AG04450 (cell line): ENCODE measurements around the gene ZMYND11. TPM values are rescaled to one million over a fixed set of nuclear protein-coding genes. Genes with fewer than 3 reads are reported as not detected.
A peak's percentile ranks its signal among the peaks of the same experiment; 100 is the strongest.

Experiments used
- CTCF ChIA-PET: fragments of 300-600, 350-600 bp; formaldehyde crosslinking; extraction: SDS; loops from one replicate; lab custom pipeline; 2022; ENCODE audit warnings: antibody characterized with exemption, inconsistent platforms; lab: Charles Lee
- POLR2A ChIA-PET: fragments of 350-600 bp; formaldehyde crosslinking; extraction: SDS; loops from one replicate; lab custom pipeline; 2021; ENCODE audit warnings: antibody characterized with exemption, inconsistent platforms; lab: Yijun Ruan, JAX
- DNase-seq: peaks from one replicate; pipeline ENCODE4 v3.0.0-alpha.2; 2011; ENCODE audit warnings: low read depth, low spot score
- H3K27ac ChIP-seq: one replicate; pipeline ENCODE4 v1.5.1; 2012; ENCODE audit warnings: low read depth, low read length, control low read depth
- H3K27me3 ChIP-seq: one replicate; pipeline ENCODE4 v1.6.0; 2012; ENCODE audit warnings: low read length; ENCODE audit not compliant: control insufficient read depth, insufficient read depth
- H3K4me3 ChIP-seq: 2 replicates; pipeline ENCODE4 v1.5.1; 2011; ENCODE audit warnings: mild to moderate bottlenecking, low read depth, low read length, control low read depth
- H3K9me3 ChIP-seq: 2 replicates; pipeline ENCODE4 v1.5.1; 2012; ENCODE audit warnings: low read length; ENCODE audit not compliant: control insufficient read depth, insufficient read depth
- CTCF ChIP-seq: IDR thresholded peaks from 2 replicates; pipeline ENCODE4 v1.5.1; 2011; ENCODE audit warnings: low read depth, low read length, control low read depth, inconsistent platforms
- polyA plus RNA-seq: library from polyadenylated mRNA; depleted of rRNA; stranded (reverse); fragments of >200 nt; gene quantifications from 2 replicates; pipeline ENCODE4 v1.2.3, GENCODE V29; 2011

Gene ZMYND11
- polyA plus RNA-seq, 1 experiment = 76.0 TPM

- H3K9me3 ChIP-seq = no peaks in the 10 kb centered on the region
- POLR2A ChIA-PET = no interaction called here
Observed at GRCh38 chr10:167383-167782, 32.1 kb downstream of the ZMYND11 start.

GRCh38 chr10:173741-174140, 38.5 kb downstream of the ZMYND11 start:
- H3K27me3 ChIP-seq = no peaks in the 10 kb centered on the region
- no peak overlapping the region for H3K27ac ChIP-seq
- H3K9me3 ChIP-seq = no peaks in the 10 kb centered on the region
- ChIA-PET POLR2A (no interaction called here), CTCF (no interaction called here)
- no peak overlapping the region for H3K4me3 ChIP-seq
- DNase-seq = no peak
- no peak for TF ChIP-seq CTCF

More at GRCh38 chr10:167383-167782, 32.1 kb downstream of the ZMYND11 start:
- H3K27me3 ChIP-seq = no peaks in the 10 kb centered on the region
- no peak overlapping the region for H3K4me3 ChIP-seq
- H3K27ac ChIP-seq = no peak overlapping the region
- CTCF ChIA-PET = no interaction called here
- no peak for DNase-seq
- TF ChIP-seq CTCF = no peak

- Histone ChIP-seq H3K4me3 (no peak overlapping the region), H3K27me3 (no peaks in the 10 kb centered on the region), H3K9me3 (no peaks in the 10 kb centered on the region), H3K27ac (no peak overlapping the region)
- CTCF ChIA-PET = no interaction called here
- POLR2A ChIA-PET = no interaction called here
- no peak for TF ChIP-seq CTCF
- no peak for DNase-seq
Observed at GRCh38 chr10:176677-177076, 41.4 kb downstream of the ZMYND11 start.

GRCh38 chr10:178208-178607, 43.0 kb downstream of the ZMYND11 start:
- ChIA-PET CTCF (no interaction called here), POLR2A (no interaction called here)

GRCh38 chr10:178723-179122, 43.5 kb downstream of the ZMYND11 start:
- no peak for TF ChIP-seq CTCF
- POLR2A ChIA-PET = no interaction called here
- DNase-seq = no peak
- Histone ChIP-seq H3K27ac (no peak overlapping the region), H3K27me3 (no peaks in the 10 kb centered on the region), H3K4me3 (no peak overlapping the region), H3K9me3 (peaks cover 2% of the 10 kb centered on the region; the same call in 1 of the 2 replicates)
- CTCF ChIA-PET = no interaction called here

More at GRCh38 chr10:178208-178607, 43.0 kb downstream of the ZMYND11 start:
- Histone ChIP-seq H3K9me3 (no peaks in the 10 kb centered on the region), H3K27me3 (no peaks in the 10 kb centered on the region), H3K4me3 (no peak overlapping the region), H3K27ac (no peak overlapping the region)
- peak; percentile 49 for TF ChIP-seq CTCF
- no peak for DNase-seq
